HG03108 (cell line): ENCODE results near the gene ANAPC13.

Experiments
- ATAC-seq: cut with Tn5 transposase; IDR thresholded peaks from one replicate; pipeline ENCODE4 v1.9.1; 2021; ENCODE audit warnings: moderate library complexity; ENCODE audit not compliant: unreplicated experiment

Gene ANAPC13

DNA sequence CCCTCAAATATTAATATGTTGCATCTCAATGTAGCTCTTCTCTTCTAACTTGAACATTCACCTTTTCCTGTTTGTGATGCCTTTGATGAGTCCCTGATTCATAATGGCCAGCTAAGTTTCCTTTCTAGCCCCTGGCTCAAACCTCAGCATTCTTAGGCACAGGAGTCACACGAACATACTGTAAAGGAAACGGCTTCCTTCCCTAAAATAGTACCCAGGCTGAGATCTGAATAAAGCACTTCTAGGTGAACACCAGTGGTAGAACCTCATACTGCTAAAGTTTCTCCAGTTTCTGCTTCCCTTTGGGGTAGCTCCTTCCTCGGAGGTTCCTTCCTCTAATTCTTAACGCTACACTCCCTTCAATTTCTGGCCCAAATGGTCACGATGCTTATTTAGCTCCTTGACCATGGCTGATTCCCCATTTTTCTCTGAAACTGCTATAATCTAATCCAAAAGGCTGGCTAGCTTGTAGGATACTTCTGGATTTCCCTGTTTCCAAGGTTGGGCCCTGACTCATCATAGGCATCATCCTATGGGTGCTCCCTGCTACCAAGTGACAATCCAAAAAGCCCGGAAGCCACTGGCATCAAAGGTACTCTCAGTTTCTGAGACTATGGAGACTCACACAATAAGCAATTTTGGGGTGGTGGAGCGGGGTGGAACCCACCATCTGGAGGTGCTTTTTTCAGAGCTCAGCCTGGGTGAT is 2.4 kb downstream of the ANAPC13 start:
- ATAC-seq = no peak

- ATAC-seq = no peak
These were observed 3.2 kb downstream of the ANAPC13 start for GRCh38 chr3:134482622-134483021.

GRCh38 chr3:134481166-134481565 is 4.6 kb downstream of the ANAPC13 start:
- ATAC-seq = no peak

GRCh38 chr3:134480546-134480945 is 5.2 kb downstream of the ANAPC13 start:
- no peak for ATAC-seq

DNA sequence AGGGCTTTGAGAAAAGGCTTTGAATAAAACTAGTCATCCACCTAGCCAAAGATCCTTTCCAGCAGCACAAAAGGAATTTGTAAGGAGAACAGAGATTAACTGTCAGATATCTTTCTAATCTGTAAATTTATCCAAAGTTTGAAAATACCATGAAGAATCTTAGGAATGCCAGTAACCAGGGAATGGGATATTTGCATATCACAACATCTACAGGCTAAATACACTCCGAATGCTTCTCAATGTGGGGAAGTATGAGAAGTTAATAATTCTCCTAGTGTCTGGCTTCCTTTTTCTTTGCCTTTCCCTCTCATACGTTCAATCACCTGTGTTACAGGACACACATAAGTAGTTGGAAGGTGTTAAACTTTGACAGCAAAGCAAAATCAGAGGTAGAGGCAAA is 7.8 kb downstream of the ANAPC13 start:
- ATAC-seq = no peak

DNA sequence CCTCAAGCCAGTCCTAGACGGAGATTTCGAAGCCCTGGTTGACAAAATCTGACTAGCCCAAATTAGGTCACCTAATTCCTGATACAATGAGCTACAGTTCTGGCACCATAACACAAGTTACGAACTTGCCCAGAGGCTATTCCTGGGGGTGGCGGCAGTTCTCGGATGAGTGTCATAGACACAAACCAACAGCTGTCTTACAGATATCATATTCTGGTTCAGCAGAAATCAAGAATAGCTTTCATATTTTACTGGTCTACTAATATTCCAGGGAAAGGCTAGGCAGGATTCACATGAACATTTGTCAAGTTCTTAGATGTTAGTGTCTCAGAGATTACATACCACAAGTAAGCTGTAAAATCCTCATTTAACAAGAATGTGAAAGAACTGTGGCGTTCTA is 8.8 kb downstream of the ANAPC13 start:
- ATAC-seq = no peak

DNA sequence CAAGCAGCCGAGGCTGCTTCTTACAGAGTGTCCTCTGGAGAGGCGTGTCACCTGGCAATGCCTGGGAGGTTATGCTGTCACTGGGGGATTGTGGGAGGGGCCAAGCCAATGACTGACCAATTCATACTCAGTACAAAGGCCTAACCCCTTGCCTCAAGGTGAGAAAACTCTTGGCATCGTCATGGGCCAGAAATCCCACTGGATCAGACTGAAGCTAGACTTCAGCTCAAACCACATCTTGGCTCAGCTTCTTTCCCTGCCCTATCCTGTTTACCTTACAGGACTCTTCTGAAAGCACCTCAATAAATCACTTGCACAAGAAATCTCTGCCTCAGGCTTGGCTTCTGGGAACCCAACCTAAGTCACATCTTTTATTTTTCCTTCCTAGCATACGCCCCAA is 9.5 kb downstream of the ANAPC13 start:
- ATAC-seq = no peak

DNA sequence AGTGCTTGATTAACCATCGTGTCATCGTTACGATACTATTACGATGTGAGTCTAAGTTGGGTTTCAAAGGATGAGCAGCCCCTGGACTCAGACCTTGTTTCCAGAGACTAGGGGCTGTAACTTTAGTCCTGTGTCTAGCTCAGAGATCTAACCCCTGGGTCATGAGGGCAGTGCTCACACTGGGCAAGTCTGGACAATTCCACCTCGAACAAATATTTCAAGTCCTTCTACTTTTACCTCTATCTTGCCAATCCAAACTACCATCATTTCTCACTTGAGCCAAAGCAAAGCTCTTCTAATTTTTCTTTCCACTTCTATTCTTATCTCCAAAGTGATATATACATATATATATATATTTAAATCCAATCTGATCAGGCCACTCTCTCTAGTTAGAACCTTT is 10.8 kb downstream of the ANAPC13 start:
- no peak for ATAC-seq

GRCh38 chr3:134473868-134474546 is 11.8 kb downstream of the ANAPC13 start:
- ATAC-seq = no peak

- no peak for ATAC-seq
These were observed 13.0 kb downstream of the ANAPC13 start for GRCh38 chr3:134472831-134473230.

DNA sequence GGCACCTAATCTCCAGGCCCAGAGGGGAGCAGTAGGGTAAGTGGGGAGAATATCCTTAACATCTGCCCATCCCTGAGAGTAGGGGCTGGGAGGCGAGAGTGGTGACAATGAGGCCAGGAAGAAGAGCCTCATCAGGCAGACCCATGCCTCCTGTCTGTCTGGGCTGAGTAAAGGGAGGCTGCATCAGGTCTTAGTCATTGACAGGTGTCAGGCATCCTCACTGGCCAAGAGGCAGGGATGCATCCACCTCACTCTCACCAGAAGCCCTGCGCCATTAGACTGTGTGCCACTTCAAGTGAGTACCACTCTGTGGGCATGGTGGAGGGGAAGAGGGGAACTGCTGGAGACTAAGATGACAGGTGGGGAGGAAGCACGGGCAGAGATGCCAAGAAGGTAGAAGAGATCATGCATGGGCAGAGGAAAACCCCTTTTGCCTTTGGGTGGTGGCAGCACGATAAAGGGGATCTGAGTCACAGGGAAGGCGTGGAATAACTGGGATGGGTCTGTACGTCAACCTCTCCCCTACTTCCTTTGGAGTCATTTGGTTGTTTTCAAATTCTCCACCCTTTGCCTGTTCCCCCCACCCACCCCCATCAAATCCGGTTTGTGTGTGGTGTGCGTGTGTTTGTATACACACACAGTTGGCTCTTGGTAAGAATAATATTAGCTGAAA is 14.1 kb downstream of the ANAPC13 start:
- ATAC-seq = no peak

DNA sequence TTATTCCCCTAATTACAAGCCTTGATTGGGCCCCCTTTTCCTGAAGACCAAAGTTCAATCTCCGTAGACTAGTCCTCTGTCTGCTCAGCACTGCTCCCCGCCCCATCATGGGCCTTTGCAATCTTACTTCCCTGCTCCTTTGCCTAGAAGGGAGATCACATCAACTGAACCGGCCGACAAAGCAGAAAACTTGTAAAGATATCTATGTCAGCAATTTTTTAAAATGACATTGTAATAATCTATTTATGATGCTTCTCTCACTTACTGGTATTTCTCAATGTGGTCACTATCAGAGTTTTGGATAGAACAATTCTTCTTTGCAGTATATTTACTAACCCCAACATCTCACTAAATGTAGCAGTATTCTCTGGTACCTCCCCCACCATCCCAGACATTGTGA is 17.3 kb downstream of the ANAPC13 start:
- no peak for ATAC-seq

DNA sequence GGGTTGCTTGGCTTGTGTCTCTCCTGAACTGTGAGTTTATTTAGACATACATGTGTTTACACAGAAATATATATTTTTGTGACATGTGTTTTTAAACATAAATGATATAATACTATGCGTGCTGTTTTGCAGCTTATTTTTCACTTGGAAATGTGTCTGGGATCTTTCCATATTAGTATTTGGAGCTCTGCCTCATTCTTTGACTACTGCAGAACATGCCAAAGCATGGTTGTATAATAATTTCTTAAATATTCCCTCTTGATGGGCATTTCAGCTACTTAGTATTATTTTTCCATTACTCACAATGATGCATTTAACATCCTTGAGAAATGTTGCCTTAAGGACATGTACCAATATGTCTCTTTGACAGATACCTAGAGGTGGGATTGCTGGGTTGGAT is 19.5 kb downstream of the ANAPC13 start:
- no peak for ATAC-seq

DNA sequence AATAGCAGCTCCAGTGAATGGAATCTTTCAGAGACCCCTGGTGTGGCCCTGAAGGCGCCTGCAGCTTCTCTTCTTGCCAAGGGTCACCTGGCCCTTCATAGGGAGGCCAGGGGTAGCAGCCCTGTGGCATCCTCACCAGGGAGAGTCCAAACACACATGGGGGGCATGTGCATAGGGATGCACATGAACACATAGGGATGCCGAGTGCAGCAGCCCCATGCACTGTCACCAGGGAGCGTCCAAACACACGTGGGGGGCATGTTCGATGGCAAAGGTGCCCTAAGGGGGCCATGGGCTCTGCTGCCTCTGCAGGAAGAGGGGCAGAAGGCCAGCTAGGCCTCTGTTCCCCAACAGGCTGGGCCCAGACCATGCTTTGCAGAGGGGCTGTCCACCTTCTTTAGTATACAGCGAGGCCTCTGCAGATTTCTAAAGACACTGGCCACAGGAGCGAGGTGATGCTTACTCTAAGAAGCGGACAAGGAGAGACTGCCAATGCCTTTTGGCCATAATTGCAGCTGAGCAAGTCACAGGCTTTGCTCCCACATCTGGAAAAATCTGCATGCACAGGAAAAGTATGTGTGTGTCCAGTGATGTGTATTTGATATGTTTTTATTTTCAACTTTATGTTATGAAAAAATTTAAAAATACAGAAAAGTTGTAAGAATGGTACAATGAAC is 21.0 kb downstream of the ANAPC13 start:
- no peak for ATAC-seq

DNA sequence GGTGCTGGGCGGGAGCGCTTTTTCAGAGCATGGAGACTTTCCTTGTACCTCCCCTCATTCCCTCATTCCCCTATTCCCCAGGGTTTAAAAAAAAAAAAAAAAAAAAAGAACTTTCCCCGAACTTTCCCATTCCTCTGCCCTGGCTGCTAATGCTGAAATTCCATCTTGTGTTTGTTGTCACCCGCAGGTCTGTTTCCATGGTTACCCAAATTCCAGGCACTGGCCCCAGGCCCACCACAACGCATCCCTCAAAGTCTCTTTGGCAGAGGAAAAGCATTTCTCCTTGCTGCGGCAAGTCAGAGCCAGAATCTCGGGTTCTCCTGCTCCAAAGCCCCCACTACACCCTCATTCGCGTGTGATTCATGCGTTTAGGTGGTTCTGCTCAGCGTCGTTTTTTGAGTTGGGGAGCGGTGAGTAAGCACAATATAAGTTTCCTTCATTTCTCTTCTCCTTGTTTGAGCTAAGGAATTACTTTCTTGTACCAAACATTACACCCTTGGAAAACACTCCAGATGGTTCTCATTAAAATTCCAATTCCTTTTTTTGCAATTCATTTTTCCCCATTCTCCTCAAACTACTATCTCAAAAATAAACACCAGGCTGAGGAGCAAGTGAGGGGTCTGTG is 21.6 kb downstream of the ANAPC13 start:
- no peak for ATAC-seq

DNA sequence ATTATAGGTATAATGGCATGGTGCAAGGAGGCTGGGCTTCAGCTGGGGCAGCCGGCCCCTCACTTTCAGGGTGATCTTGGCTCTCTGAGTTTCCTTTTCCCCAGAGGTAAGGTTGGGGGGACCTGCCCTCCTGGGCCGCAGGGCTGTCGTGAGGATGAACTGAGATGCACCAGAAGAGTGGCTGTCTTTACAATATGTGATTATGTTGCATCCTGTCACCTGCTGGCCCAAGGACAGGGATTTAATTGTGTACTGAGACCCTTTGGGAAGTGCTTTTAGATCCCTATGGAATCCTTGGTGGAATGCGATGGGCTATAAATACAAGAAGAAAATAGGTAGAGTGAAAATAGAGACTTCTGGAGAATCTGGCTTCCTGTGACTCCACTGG is 22.1 kb downstream of the ANAPC13 start:
- no peak for ATAC-seq

DNA sequence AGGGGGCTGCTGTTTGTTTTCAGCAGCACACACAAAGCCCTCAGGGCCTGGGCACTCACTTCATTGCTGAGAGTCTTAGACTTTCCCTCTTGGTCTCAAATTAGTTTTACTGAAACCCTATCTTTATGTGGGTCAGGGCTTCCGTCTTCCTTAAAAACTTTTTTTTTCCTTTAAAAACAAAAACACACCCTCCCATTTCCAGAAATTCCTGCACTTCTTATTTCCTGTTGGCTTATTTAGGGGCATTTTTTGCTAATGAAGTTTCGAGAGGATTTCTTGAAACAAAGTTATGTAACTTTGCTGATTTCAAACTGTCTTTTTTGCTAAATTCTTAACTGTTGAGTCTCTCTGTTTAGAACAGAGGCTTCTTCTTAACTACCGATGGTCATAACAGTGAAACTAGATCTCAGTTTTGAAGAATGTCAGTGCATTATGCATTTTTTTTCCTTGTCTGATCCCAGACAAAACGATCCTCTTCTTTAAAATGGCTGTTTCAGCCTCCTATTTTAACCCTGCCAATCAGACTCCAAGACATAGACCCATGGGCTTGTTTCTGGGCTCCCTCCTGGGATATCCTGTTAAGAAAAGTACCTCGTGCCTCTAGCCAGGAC is 23.3 kb downstream of the ANAPC13 start:
- ATAC-seq = no peak

DNA sequence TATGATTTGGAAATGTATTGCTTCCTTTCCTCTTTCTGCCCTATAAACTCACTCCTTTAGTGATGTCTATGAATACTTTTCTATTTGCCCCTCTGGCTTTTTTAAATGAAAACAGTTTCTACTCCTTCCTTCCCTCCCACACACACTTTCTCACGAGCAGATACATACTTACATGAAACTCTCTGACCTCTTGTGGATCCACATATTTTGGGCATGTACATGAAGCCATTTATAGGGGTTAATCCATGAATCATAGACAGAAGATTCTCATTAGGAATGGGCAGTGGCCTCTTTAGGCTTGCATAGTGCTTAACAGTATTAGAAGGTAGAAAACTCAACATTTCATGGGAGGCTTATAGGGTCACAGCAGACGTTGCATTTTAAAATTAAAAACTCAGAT is 24.8 kb downstream of the ANAPC13 start:
- no peak for ATAC-seq

DNA sequence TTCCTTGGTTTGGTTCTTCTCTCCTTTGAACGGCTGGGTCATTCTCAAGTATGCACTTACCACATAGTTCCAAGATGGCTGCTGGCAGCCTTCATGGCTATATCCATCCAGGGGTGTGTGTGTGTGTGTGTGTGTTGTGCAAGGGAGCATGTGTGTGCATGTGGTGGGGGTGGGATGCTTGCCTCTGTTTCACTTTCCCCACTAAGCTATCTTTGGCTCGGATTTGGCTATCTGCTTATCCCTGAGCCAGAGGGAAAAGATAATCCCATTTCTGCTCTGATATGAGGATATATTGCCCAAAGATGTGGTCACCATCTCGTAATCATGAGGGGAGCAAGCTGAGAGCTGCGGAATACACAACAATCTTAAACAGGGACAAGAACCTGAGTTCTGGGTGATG is 26.2 kb downstream of the ANAPC13 start:
- no peak for ATAC-seq

- no peak for ATAC-seq
These were observed 27.3 kb downstream of the ANAPC13 start for GRCh38 chr3:134458406-134458945.
